K562 (cell line): ENCODE measurements around the gene NEMP1. TPM values are rescaled to one million over a fixed set of nuclear protein-coding genes. Genes with fewer than 3 reads are reported as not detected.

ENCODE experiments used
- BCOR ChIP-seq: fragments of 450-650 bp; IDR thresholded peaks from 2 replicates; pipeline ENCODE4 v1.6.1; 2016
- CBX3 ChIP-seq, 2 experiments: IDR thresholded peaks; 1 replicate in 1 of 2; 2 replicates in 1 of 2; pipeline ENCODE4 v1.6.1; 2012; ENCODE audit warnings: inconsistent platforms in 2 of 2, low read length in 2 of 2, borderline replicate concordance in 1 of 2, control low read depth in 1 of 2
- HDAC2 ChIP-seq: fragments of 450-650 bp; IDR thresholded peaks from 2 replicates; pipeline ENCODE4 v1.6.1; 2016; ENCODE audit warnings: mild to moderate bottlenecking
- MECOM ChIP-seq: fragments of 250-450 bp; sonication (Bioruptor Pico); IDR thresholded peaks from 2 replicates; pipeline ENCODE4 v1.8.0; 2022; ENCODE audit warnings: inconsistent platforms
- MTA1 ChIP-seq: fragments of 450-650 bp; IDR thresholded peaks from 2 replicates; pipeline ENCODE4 v1.6.1; 2017; ENCODE audit warnings: borderline replicate concordance
- NR2C2 ChIP-seq, 2 experiments: fragments of 200-800 bp in 1 of 2; sonication (Bioruptor generic) in 1 of 2; sonication (generic) in 1 of 2; formaldehyde crosslinking in 1 of 2; IDR thresholded peaks; 2 replicates each; pipeline versions ENCODE4 v1.6.1 to v1.8.0; 2016 to 2022; ENCODE audit warnings: mild to moderate bottlenecking in 1 of 2, missing compliant biosample characterization in 1 of 2, missing genetic modification characterization in 1 of 2, missing genetic modification reagents in 1 of 2
- PKNOX1 ChIP-seq: fragments of 450-650 bp; IDR thresholded peaks from 2 replicates; pipeline ENCODE4 v1.6.1; 2016
- RB1 ChIP-seq: fragments of 450-650 bp; IDR thresholded peaks from 2 replicates; pipeline ENCODE4 v1.6.1; 2017; ENCODE audit warnings: low read depth, mild to moderate bottlenecking
- RBM15 ChIP-seq: fragments of 200-400 bp; formaldehyde crosslinking; IDR thresholded peaks from 2 replicates; pipeline ENCODE4 v1.6.1; 2018; ENCODE audit warnings: mild to moderate bottlenecking, low read length, moderate library complexity; ENCODE audit not compliant: insufficient read depth
- RCOR1 ChIP-seq, 2 experiments: IDR thresholded peaks; 2 replicates each; pipeline ENCODE4 v1.6.1; 2012; ENCODE audit warnings: low read depth in 2 of 2, low read length in 2 of 2, borderline replicate concordance in 1 of 2, improper control_type of control experiment in 1 of 2
- REST ChIP-seq, 2 experiments: fragments of 450-650 bp; formaldehyde crosslinking in 1 of 2; IDR thresholded peaks; 2 replicates each; pipeline versions ENCODE4 v1.4.0 to v1.6.1; 2014 to 2020; ENCODE audit warnings: mild to moderate bottlenecking in 2 of 2, borderline replicate concordance in 1 of 2, low read depth in 1 of 2
- SMARCC2 ChIP-seq: fragments of 450-650 bp; IDR thresholded peaks from 2 replicates; pipeline ENCODE4 v1.6.1; 2017; ENCODE audit warnings: antibody characterized with exemption, moderate library complexity, mild to moderate bottlenecking, low read depth
- STAG1 ChIP-seq: sonication (generic); formaldehyde crosslinking; IDR thresholded peaks from 2 replicates; pipeline ENCODE4 v1.5.0; 2020; ENCODE audit warnings: missing genetic modification reagents, borderline replicate concordance
- TCF7L2 ChIP-seq: fragments of 150-350 bp; IDR thresholded peaks from 2 replicates; pipeline ENCODE4 v1.6.1; 2016; ENCODE audit warnings: low read depth, mild to moderate bottlenecking, low read length, moderate library complexity
- XRCC5 ChIP-seq: fragments of 200-400 bp; formaldehyde crosslinking; IDR thresholded peaks from 2 replicates; pipeline ENCODE4 v1.6.1; 2017; ENCODE audit warnings: low read depth, mild to moderate bottlenecking, low read length
- ZEB2 ChIP-seq: fragments of 450-650 bp; IDR thresholded peaks from 2 replicates; pipeline ENCODE4 v1.6.1; 2016
- ZNF395 ChIP-seq: fragments of 200-800 bp; sonication (Bioruptor generic); IDR thresholded peaks from 2 replicates; pipeline ENCODE4 v1.6.1; 2017; ENCODE audit warnings: missing genetic modification characterization, missing compliant biosample characterization
- polyA plus RNA-seq, 8 experiments: library from polyadenylated mRNA; depleted of rRNA in 4 of 8; stranded (reverse) in 5 of 8; unstranded in 3 of 8; fragments of >200 nt; fragmentation: Nextera tagmentation in 2 of 8; fragmentation: Illumina TruSeq in 1 of 8; extraction: Ambion mirVana in 2 of 8; extraction: Trizol in 1 of 8; gene quantifications; 2 replicates each; pipeline versions ENCODE4 v1.2.1 to v1.2.3, GENCODE V29; 2011 to 2014; ENCODE audit warnings: inconsistent platforms in 1 of 8, missing spikeins in 1 of 8
- total RNA-seq, 7 experiments: library from RNA; depleted of rRNA in 6 of 7; stranded (reverse); fragments of >200 nt in 6 of 7; fragmentation: Illumina TruSeq in 2 of 7; extraction: Trizol in 2 of 7; gene quantifications; 2 replicates each; pipeline versions ENCODE4 v1.2.1 to v1.2.3, GENCODE V29; 2011 to 2021; ENCODE audit warnings: low replicate concordance in 1 of 7

The NEMP1 gene
- total and polyA plus RNA-seq, 9 of the 15 experiments (the other 6 are each of a cell fraction or from before 2014, with no cell fraction given), result 9.5 to 82.2 (median 41.2) TPM

DNA sequence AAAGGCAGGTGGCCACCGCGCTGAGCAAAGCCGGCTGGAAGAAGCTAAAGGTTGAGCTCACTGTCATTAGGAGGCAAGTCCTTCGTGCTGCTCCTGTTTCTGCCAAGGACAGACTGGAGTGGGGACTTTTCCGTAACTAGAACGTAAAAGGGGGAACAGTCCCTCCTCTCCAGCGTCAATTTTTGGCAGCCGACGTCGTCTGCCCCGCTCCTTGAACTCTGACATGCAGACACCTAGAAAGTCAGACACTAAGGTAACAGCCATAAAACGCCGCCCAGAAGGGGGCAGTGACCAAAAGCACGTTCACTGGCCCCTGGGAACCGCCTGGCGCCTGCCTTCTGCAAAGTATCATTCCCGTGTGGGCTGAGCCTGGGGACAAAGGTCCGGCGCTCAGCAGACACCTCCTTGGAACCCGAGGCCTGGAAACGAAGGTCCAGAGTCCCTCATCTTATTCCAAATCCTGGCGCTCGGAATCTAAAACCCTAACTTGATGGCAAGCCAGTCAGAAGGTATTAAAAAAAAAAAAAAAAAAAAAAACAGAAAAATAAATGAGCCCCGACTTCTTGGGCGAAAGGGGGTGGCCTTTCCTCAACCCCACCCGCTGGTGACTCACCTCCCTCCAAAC is 48.6 kb upstream of the NEMP1 start (continued):
- peak; percentile 80 for TF ChIP-seq REST (IDR thresholded peaks at IDR 0.05; ENCODE audit: borderline replicate concordance)
- no peak for TF ChIP-seq REST (CRISPR knock-in tag; IDR thresholded peaks at IDR 0.05; ENCODE audit: low read depth)
- TF ChIP-seq MECOM (CRISPR knock-in tag), result no peak
- peak; percentile 38; the same call in 1 of the 2 replicates for TF ChIP-seq BCOR
- no peak for TF ChIP-seq STAG1 (CRISPR knock-in tag)
- TF ChIP-seq ZNF395 (CRISPR knock-in tag), result 0 out of 2 replicates have a peak, but pooled peaks have one; percentile 23
- no peak for TF ChIP-seq TCF7L2
- TF ChIP-seq CBX3 (IDR thresholded peaks at IDR 0.05; ENCODE audit: borderline replicate concordance in 1 of 2, low read length in 2 of 2), result peak in 1 of 2 experiments; percentile 49; a peak in 1 of 3 replicates
- TF ChIP-seq RB1, result peak; percentile 65; the same call in 1 of the 2 replicates
- peak in 1 of 2 experiments; percentile 53; a peak in 1 of 4 replicates for TF ChIP-seq RCOR1 (IDR thresholded peaks at IDR 0.05; ENCODE audit: borderline replicate concordance in 1 of 2, low read depth in 2 of 2, low read length in 2 of 2)
- 0 out of 2 replicates have a peak, but pooled peaks have one; percentile 51 for TF ChIP-seq XRCC5
- 0 out of 2 replicates have a peak, but pooled peaks have one; percentile 6 for TF ChIP-seq PKNOX1
- 0 out of 2 replicates have a peak, but pooled peaks have one; percentile 35 for TF ChIP-seq SMARCC2
- 0 out of 2 replicates have a peak, but pooled peaks have one; percentile 50 for TF ChIP-seq ZEB2
- 0 out of 2 replicates have a peak, but pooled peaks have one; percentile 40 for TF ChIP-seq MTA1
- peak; percentile 37; the same call in 1 of the 2 replicates for TF ChIP-seq HDAC2
- TF ChIP-seq NR2C2 (CRISPR knock-in tag; IDR thresholded peaks at IDR 0.05), result no peak
- TF ChIP-seq NR2C2 (tag; IDR thresholded peaks at IDR 0.05), result peak; percentile 72
- no peak for TF ChIP-seq RBM15
